GM12878 (cell line): Measurements from ENCODE around the gene UBA6. TPM values are rescaled to one million over a fixed set of nuclear protein-coding genes. Genes with fewer than 3 reads are reported as not detected.

Source experiments
- ATAC-seq: fragments of 200-7000 bp; cut with Tn5 transposase; 3 replicates; pipeline ENCODE4 v1.9.1; 2020; ENCODE audit warnings: mild to moderate bottlenecking, moderate library complexity
- BruUV-seq: library from RNA; stranded (reverse); fragments of 400-500 nt; replicated peaks from 2 replicates; lab custom pipeline; 2021; lab: Mats Ljungman, UMichigan
- CTCF ChIA-PET: fragments of 300-600 bp; sonication (Branson Sonifier 250); formaldehyde crosslinking; extraction: SDS; loops from one replicate; lab custom pipeline; 2021; ENCODE audit warnings: inconsistent platforms; lab: Yijun Ruan, JAX
- POLR2A ChIA-PET: fragments of 350-600 bp; formaldehyde crosslinking; extraction: SDS; loops from one replicate; lab custom pipeline; 2021; ENCODE audit warnings: inconsistent platforms; lab: Charles Lee
- RAD21 ChIA-PET: fragments of 300-600 bp; sonication (Branson Sonifier 250); formaldehyde crosslinking; loops from one replicate; lab custom pipeline; 2023; ENCODE audit warnings: antibody characterized with exemption; ENCODE audit not compliant: unreplicated experiment; lab: Charles Lee
- SMC1A ChIA-PET: fragments of 300-600 bp; sonication (Branson Sonifier 250); formaldehyde crosslinking; loops from one replicate; lab custom pipeline; 2023; ENCODE audit not compliant: unreplicated experiment, uncharacterized antibody; lab: Charles Lee
- DNase-seq: peaks from one replicate; pipeline ENCODE4 v3.0.0-alpha.2; 2011; ENCODE audit warnings: low read depth, low spot score
- FAIRE-seq: peaks from 3 replicates; lab custom pipeline; 2011; peaks lifted over from hg19 to GRCh38; lab: Jason Lieb, UNC
- H2AFZ ChIP-seq: 2 replicates; pipeline ENCODE4 v1.6.0; 2011; ENCODE audit warnings: low read depth, low read length, control low read depth; ENCODE audit not compliant: control insufficient read depth
- H3K27ac ChIP-seq: 2 replicates; pipeline ENCODE4 v1.5.1; 2011; ENCODE audit warnings: control low read depth; ENCODE audit not compliant: control insufficient read depth, insufficient read depth
- H3K27me3 ChIP-seq, 2 experiments: replicated peaks in 1 of 2; 2 replicates each; pipeline versions ENCODE4 v1.6.0 to v1.6.1; 2011; ENCODE audit warnings: low read length in 1 of 2; ENCODE audit not compliant: control insufficient read depth in 2 of 2, insufficient read depth in 2 of 2
- H3K36me3 ChIP-seq, 2 experiments: 2 replicates each; pipeline ENCODE4 v1.5.1; 2011; ENCODE audit warnings: low read length in 1 of 2; ENCODE audit not compliant: control insufficient read depth in 2 of 2, insufficient read depth in 2 of 2
- H3K4me1 ChIP-seq: 2 replicates; pipeline ENCODE4 v1.6.1; 2011; ENCODE audit warnings: mild to moderate bottlenecking, low read length, moderate library complexity, mixed read lengths; ENCODE audit not compliant: control insufficient read depth, insufficient read depth
- H3K4me2 ChIP-seq: 2 replicates; pipeline ENCODE4 v1.6.0; 2011; ENCODE audit warnings: control low read depth; ENCODE audit not compliant: control insufficient read depth, insufficient read depth
- H3K4me3 ChIP-seq: fragments of 200-600 bp; sonication (generic); 2 replicates; pipeline ENCODE4 v1.5.1; 2016
- H3K79me2 ChIP-seq: 2 replicates; pipeline ENCODE4 v1.6.0; 2011; ENCODE audit warnings: low read length; ENCODE audit not compliant: control insufficient read depth, insufficient read depth
- H3K9ac ChIP-seq: 2 replicates; pipeline ENCODE4 v1.8.0; 2011; ENCODE audit warnings: low read length, control low read depth, mixed read lengths; ENCODE audit not compliant: control insufficient read depth, insufficient read depth
- H3K9me3 ChIP-seq: replicated peaks from 3 replicates; pipeline ENCODE4 v1.5.1; 2011; ENCODE audit warnings: mild to moderate bottlenecking, low read length; ENCODE audit not compliant: control insufficient read depth, insufficient read depth
- H4K20me1 ChIP-seq: 2 replicates; pipeline ENCODE4 v1.6.0; 2011; ENCODE audit not compliant: control insufficient read depth, insufficient read depth
- ASH2L ChIP-seq: fragments of 300-600, 200-600 bp; sonication (generic); IDR thresholded peaks from 2 replicates; pipeline ENCODE4 v1.6.1; 2017; ENCODE audit warnings: low read depth, mild to moderate bottlenecking, borderline replicate concordance
- E2F4 ChIP-seq: IDR thresholded peaks from 2 replicates; pipeline ENCODE4 v1.6.1; 2012; ENCODE audit warnings: low read depth, low read length, improper control_type of control experiment
- GABPA ChIP-seq: IDR thresholded peaks from 2 replicates; pipeline ENCODE4 v1.6.1; 2014; ENCODE audit warnings: antibody characterized with exemption, low read depth, mild to moderate bottlenecking, inconsistent platforms
- KDM1A ChIP-seq: fragments of 200-600 bp; sonication (generic); IDR thresholded peaks from 2 replicates; pipeline ENCODE4 v1.6.1; 2016; ENCODE audit warnings: borderline replicate concordance
- NKRF ChIP-seq: fragments of 450-650 bp; conservative IDR thresholded peaks from 2 replicates; pipeline ENCODE4 v1.6.1; 2017; ENCODE audit warnings: mild to moderate bottlenecking, moderate library complexity
- RAD21 ChIP-seq: IDR thresholded peaks from 2 replicates; pipeline ENCODE4 v1.6.1; 2011; ENCODE audit warnings: mild to moderate bottlenecking, low read depth, low read length, moderate library complexity; ENCODE audit not compliant: insufficient read depth
- RB1 ChIP-seq: fragments of 450-650 bp; formaldehyde crosslinking; IDR thresholded peaks from 2 replicates; pipeline ENCODE4 v1.6.1; 2017; ENCODE audit warnings: mild to moderate bottlenecking, borderline replicate concordance
- REST ChIP-seq: IDR thresholded peaks from 2 replicates; pipeline ENCODE4 v1.6.1; 2012; ENCODE audit warnings: mild to moderate bottlenecking, low read depth, low read length
- SP1 ChIP-seq: IDR thresholded peaks from one replicate; pipeline ENCODE4 v1.6.1; 2011; ENCODE audit warnings: low read depth, low read length
- YBX1 ChIP-seq: fragments of 450-650 bp; IDR thresholded peaks from 2 replicates; pipeline ENCODE4 v1.6.1; 2016; ENCODE audit warnings: antibody characterized with exemption
- WGBS: methylation state at CpG from one replicate; pipeline ENCODE4 v1.1.6; 2016; ENCODE audit warnings: low lambda C conversion rate; ENCODE audit not compliant: insufficient replicate concordance, insufficient coverage; ENCODE audit errors: missing lambda C conversion rate; 5-methylcytosine and 5-hydroxymethylcytosine counted together
- in situ Hi-C: fragments of 300-500 bp; cut with MboI; formaldehyde crosslinking; loops from 9 replicates; pipeline ENCODE4 v1.14.3; 2018; ENCODE audit warnings: mixed read lengths
- intact Hi-C: fragments of 100-400 bp; cut with micrococcal nuclease; formaldehyde crosslinking; loops from one replicate; pipeline ENCODE4 v1.14.2; 2022; ENCODE audit not compliant: unreplicated experiment
- polyA plus RNA-seq, 11 experiments: library from polyadenylated mRNA; depleted of rRNA in 4 of 11; unstranded in 6 of 11; stranded (reverse) in 5 of 11; fragments of >200 nt; fragmentation: Nextera tagmentation in 4 of 11; fragmentation: Illumina TruSeq in 1 of 11; extraction: Ambion mirVana in 4 of 11; extraction: Trizol in 1 of 11; gene quantifications; 1 replicate in 1 of 11; 2 replicates in 10 of 11; pipeline versions ENCODE4 v1.2.1 to v1.2.3, GENCODE V29; 2011 to 2016; ENCODE audit warnings: inconsistent platforms in 2 of 11, missing spikeins in 2 of 11, low read depth in 1 of 11
- total RNA-seq, 4 experiments: library from RNA; depleted of rRNA in 3 of 4; stranded (reverse); fragments of >200 nt in 3 of 4; fragmentation: Illumina TruSeq in 1 of 4; extraction: Trizol in 1 of 4; gene quantifications; 2 replicates each; pipeline versions ENCODE4 v1.2.1 to v1.2.3, GENCODE V29; 2013 to 2021

Gene UBA6
- total and polyA plus RNA-seq, 10 of the 15 experiments (the other 5 are each of a cell fraction or from before 2014, with no cell fraction given), result 7.9 to 70.6 (median 34.7) TPM

- SMC1A ChIA-PET, result no interaction called here
- no peak overlapping the region for H3K27ac ChIP-seq
- no peaks in the 10 kb centered on the region; the same call in 2 of the 3 replicates for H3K9me3 ChIP-seq
- DNase-seq (no peak), FAIRE-seq (no peak), ATAC-seq (no peak)
- intact Hi-C loops, result no loop called here
- peaks cover 4 to 16% of the 10 kb centered on the region in 2 experiments; a peak in 3 of 4 replicates for H3K36me3 ChIP-seq
- H3K9ac ChIP-seq, result no peak overlapping the region
- H3K4me1 ChIP-seq, result no peaks in the 10 kb centered on the region
- 100% methylated on average over 2 of the region's 2 CpGs for WGBS
- no peak overlapping the region for H2AFZ ChIP-seq
- no TSS peak for BruUV-seq
- no peak overlapping the region for H3K4me2 ChIP-seq
- no peaks in the 10 kb centered on the region for H3K79me2 ChIP-seq
- RAD21 ChIA-PET, result no interaction called here
- CTCF ChIA-PET, result no interaction called here
- no peak overlapping the region for H3K4me3 ChIP-seq
- TF ChIP-seq SP1 (no peak), ASH2L (no peak)
- POLR2A ChIA-PET, result no interaction called here
- H4K20me1 ChIP-seq, result no peaks in the 10 kb centered on the region
- in situ Hi-C loops, result no loop called here
- H3K27me3 ChIP-seq, result no peaks in the 10 kb centered on the region
These were observed 65.6 kb downstream of the UBA6 start for GRCh38 chr4:67635331-67635730.

- in situ Hi-C loops (no loop called here), intact Hi-C loops (loop anchor here (5.0 kb wide), 1 partner anchor 33 kb away; no protein-coding TSS in a partner anchor)
- Histone ChIP-seq H3K4me1 (no peaks in the 10 kb centered on the region), H3K79me2 (no peaks in the 10 kb centered on the region), H3K27ac (no peak overlapping the region), H3K9me3 (no peaks in the 10 kb centered on the region; the same call in 2 of the 3 replicates), H3K4me3 (no peak overlapping the region), H3K4me2 (no peak overlapping the region), H3K9ac (no peak overlapping the region), H2AFZ (no peak overlapping the region), H3K27me3 (no peaks in the 10 kb centered on the region), H3K36me3 (peaks cover 4 to 18% of the 10 kb centered on the region in 2 experiments; a peak in 3 of 4 replicates), H4K20me1 (no peaks in the 10 kb centered on the region)
- RAD21 ChIA-PET, result no interaction called here
- CTCF ChIA-PET, result no interaction called here
- no peak for DNase-seq
- ATAC-seq, result no peak
- 98% methylated on average over 2 of the region's 2 CpGs for WGBS
- POLR2A ChIA-PET, result no interaction called here
- no TSS peak for BruUV-seq
- no peak for FAIRE-seq
- SMC1A ChIA-PET, result no interaction called here
- TF ChIP-seq REST, result no peak
- no peak for TF ChIP-seq GABPA
- no peak for TF ChIP-seq KDM1A
- no peak for TF ChIP-seq NKRF
- TF ChIP-seq RAD21, result no peak
- no peak for TF ChIP-seq YBX1
- no peak for TF ChIP-seq RB1
- TF ChIP-seq E2F4, result no peak
These were observed 66.2 kb downstream of the UBA6 start for GRCh38 chr4:67634741-67635140.
